NOMO-1 treated with dmso at 0.1 percent for 144 hours (cell line): Measurements from ENCODE around the gene SERPINB1.
"Not testable (repeated sequence)": the region's sequence is repeated elsewhere in the genome, so short reads cannot be mapped to it uniquely, and the experiment has no call there.

ENCODE experiments used
- DNase-seq: peaks from one replicate; lab custom pipeline; 2025; ENCODE audit not compliant: unreplicated experiment; lab: John Stamatoyannopoulos, UW

Gene SERPINB1

GRCh38 chr6:2819115-2819514 is 22.5 kb downstream of the SERPINB1 start:
- DNase-seq, result no peak

- DNase-seq, result no peak
These were observed 23.1 kb downstream of the SERPINB1 start for GRCh38 chr6:2818593-2818992.

- DNase-seq, result no peak
These were observed 23.7 kb downstream of the SERPINB1 start for GRCh38 chr6:2817903-2818443.

- DNase-seq, result no peak
These were observed 25.5 kb downstream of the SERPINB1 start for GRCh38 chr6:2816158-2816557.

GRCh38 chr6:2812695-2813094 is 29.0 kb downstream of the SERPINB1 start:
- DNase-seq, result no peak

GRCh38 chr6:2810092-2810671 is 31.5 kb downstream of the SERPINB1 start:
- DNase-seq, result peak; percentile 19

- no peak for DNase-seq
These were observed 32.6 kb downstream of the SERPINB1 start for GRCh38 chr6:2809015-2809414.

- no peak for DNase-seq
These were observed 34.1 kb downstream of the SERPINB1 start for GRCh38 chr6:2807342-2808090.

- no peak for DNase-seq
These were observed 35.0 kb downstream of the SERPINB1 start for GRCh38 chr6:2806644-2807043.

- no peak for DNase-seq
These were observed 36.6 kb downstream of the SERPINB1 start for GRCh38 chr6:2805031-2805430.

- no peak for DNase-seq
These were observed 37.1 kb downstream of the SERPINB1 start for GRCh38 chr6:2804516-2804915.

GRCh38 chr6:2803731-2804429 is 37.8 kb downstream of the SERPINB1 start:
- no peak for DNase-seq

- DNase-seq, result no peak
These were observed 39.1 kb downstream of the SERPINB1 start for GRCh38 chr6:2802521-2803060.

GRCh38 chr6:2801687-2802086 is 40.0 kb downstream of the SERPINB1 start:
- not testable (repeated sequence) for DNase-seq

GRCh38 chr6:2800552-2801316 is 40.9 kb downstream of the SERPINB1 start:
- no peak for DNase-seq

GRCh38 chr6:2799936-2800527 is 41.6 kb downstream of the SERPINB1 start:
- no peak for DNase-seq

GRCh38 chr6:2798586-2799134 is 43.0 kb downstream of the SERPINB1 start:
- DNase-seq, result no peak

GRCh38 chr6:2797564-2798031 is 44.1 kb downstream of the SERPINB1 start:
- no peak for DNase-seq

- DNase-seq, result peak; percentile 50
These were observed 44.8 kb downstream of the SERPINB1 start for GRCh38 chr6:2796861-2797260.

GRCh38 chr6:2795956-2796355 is 45.7 kb downstream of the SERPINB1 start:
- DNase-seq, result peak; percentile 66
